ENCODE measurements around the gene HLCS.
"Not testable (repeated sequence)": the region's sequence is repeated elsewhere in the genome, so short reads cannot be mapped to it uniquely, and the experiment has no call there.

Gene HLCS

GRCh38 chr21:36828208-36828607, 138.3 kb downstream of the HLCS start:
- TF ChIP-seq, protein P1, sequence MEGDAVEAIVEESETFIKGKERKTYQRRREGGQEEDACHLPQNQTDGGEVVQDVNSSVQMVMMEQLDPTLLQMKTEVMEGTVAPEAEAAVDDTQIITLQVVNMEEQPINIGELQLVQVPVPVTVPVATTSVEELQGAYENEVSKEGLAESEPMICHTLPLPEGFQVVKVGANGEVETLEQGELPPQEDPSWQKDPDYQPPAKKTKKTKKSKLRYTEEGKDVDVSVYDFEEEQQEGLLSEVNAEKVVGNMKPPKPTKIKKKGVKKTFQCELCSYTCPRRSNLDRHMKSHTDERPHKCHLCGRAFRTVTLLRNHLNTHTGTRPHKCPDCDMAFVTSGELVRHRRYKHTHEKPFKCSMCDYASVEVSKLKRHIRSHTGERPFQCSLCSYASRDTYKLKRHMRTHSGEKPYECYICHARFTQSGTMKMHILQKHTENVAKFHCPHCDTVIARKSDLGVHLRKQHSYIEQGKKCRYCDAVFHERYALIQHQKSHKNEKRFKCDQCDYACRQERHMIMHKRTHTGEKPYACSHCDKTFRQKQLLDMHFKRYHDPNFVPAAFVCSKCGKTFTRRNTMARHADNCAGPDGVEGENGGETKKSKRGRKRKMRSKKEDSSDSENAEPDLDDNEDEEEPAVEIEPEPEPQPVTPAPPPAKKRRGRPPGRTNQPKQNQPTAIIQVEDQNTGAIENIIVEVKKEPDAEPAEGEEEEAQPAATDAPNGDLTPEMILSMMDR (IDR thresholded peaks at IDR 0.05; ENCODE audit: low read depth, low read length): no peak
- H3K4me3 ChIP-seq (ENCODE audit: low read depth, low read length): no peak overlapping the region

DNA sequence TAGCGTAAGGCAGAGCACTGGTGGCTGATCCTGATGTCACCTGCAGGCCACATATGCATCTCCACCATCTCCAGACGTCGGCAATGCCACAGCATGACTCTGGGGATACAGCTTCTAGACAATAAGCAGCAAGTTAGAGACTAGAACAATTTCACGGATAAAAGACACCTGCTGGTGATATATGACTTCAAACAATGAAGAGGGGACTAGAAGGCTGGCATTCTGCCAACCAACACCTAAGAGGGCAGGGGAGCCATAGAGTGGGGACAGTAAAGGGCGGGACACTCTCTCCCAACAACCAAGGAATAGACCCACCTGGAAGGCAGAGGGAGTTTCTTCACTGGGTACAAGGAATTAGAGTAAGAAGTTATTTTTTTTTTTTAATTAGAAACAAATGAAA, 140.8 kb downstream of the HLCS start:
- TF ChIP-seq, protein P1 (IDR thresholded peaks at IDR 0.05; ENCODE audit: low read depth, low read length): no peak

DNA sequence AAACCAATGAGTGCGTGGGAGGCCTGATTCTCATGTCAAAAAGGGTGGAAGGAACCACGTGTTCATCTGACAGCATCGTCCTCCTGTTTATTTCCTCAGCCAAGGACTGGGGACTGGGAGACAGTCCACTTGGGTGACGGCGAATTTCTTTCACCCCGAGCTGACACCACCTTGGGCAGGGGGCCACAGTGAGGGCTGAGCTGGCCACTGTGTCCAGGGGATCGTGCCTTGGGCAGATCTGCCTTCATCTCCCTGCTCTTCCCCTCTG, 145.5 kb downstream of the HLCS start:
- TF ChIP-seq, protein P1 (IDR thresholded peaks at IDR 0.05; ENCODE audit: low read depth, low read length): no peak
- H3K4me3 ChIP-seq (ENCODE audit: low read depth, low read length): no peak overlapping the region

More for the DNA sequence above, 140.8 kb downstream of the HLCS start:
- no peak overlapping the region for H3K4me3 ChIP-seq (ENCODE audit: low read depth, low read length)

DNA sequence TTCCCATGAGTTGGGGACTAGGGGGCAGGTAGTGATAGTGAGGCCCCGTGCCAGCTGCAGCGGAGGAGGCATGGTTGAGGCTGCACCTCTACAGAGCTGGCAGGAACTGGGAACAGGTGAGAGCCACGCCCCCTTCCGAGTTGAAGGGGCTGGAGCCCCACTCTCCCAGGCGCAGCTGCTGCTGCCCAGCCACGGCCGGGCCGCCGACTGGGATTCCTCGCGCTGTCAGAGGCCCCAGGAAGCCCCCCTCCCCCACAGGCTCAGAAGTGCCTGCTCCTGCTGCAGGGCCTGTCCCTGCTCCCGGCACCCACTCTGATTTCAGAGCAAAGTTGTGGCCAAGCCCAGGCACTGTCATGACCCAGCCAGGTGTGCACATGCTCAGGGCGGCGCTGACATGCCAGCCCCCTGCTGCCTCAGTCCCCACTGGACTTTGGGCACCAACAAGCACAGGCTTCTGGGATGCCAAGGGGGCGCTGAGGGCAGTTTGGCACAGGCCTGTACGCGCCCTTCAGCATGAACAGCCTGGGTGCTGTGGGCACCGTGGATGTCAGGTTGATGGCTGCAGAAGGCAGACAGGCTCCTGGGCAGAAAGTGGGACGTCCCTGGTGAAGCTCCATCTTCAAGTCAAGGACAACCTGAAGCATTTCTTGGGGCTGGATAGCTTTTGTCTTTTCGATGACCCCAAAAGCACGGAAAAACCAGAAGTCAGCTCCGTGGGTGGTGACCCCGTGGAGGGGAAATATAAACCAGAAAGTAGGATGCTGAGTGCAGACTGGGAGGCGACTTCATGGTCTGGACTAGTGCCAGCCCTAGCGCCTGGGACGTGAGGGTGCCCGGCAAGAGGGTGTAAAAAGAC, 146.1 kb downstream of the HLCS start:
- no peak overlapping the region for H3K4me3 ChIP-seq (ENCODE audit: low read depth, low read length)
- TF ChIP-seq, protein P1 (IDR thresholded peaks at IDR 0.05; ENCODE audit: low read depth, low read length): no peak

DNA sequence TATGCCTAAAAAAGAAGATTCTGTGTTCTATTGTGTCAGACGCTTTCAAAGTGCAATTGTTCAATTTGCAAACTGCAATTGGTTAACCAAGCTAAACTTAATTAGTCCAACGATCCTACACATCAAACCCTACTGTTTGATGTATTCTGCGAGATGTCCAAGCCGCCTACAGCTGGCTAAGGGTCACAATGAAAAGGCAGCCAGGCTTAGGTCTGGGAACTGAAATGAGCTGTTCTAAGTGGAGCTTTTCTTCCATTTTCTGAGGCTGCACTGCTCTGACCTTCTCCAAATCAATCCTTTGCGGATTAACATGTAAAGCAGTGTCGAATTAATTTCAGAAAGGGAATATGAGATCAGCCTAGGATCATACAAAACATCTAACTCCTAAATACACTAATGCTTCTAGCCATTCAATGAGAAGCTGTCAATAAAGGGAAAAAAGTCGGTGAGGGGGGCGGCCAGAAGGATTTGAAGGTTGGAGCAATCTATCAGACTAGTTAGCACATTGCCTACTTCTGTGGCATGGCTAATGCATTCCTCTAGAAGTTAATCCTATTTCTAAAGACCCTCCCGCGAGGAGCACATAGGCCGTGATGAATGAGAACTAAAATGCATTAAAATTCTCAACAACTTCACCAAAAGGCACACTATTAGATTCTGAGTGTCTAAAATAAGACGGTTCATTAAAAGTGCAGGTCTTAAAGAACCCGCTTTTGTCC, 148.6 kb downstream of the HLCS start:
- TF ChIP-seq, protein P1 (IDR thresholded peaks at IDR 0.05; ENCODE audit: low read depth, low read length): no peak
- no peak overlapping the region for H3K4me3 ChIP-seq (ENCODE audit: low read depth, low read length)

GRCh38 chr21:36816561-36817130, 149.8 kb downstream of the HLCS start:
- no peak overlapping the region for H3K4me3 ChIP-seq (ENCODE audit: low read depth, low read length)

GRCh38 chr21:36816026-36816425, 150.4 kb downstream of the HLCS start:
- not testable (repeated sequence) for H3K4me3 ChIP-seq (ENCODE audit: low read depth, low read length)

More at GRCh38 chr21:36816561-36817130, 149.8 kb downstream of the HLCS start:
- TF ChIP-seq, protein P1 (IDR thresholded peaks at IDR 0.05; ENCODE audit: low read depth, low read length): no peak

Measured in WI38 (cell line).